GM12865 (cell line): ENCODE results near the gene KCND1.

Experiments
- DNase-seq: peaks from one replicate; pipeline ENCODE4 v3.0.0; 2010; ENCODE audit warnings: low read depth
- H3K4me3 ChIP-seq: 2 replicates; pipeline ENCODE4 v1.5.1; 2011; ENCODE audit warnings: mild to moderate bottlenecking, low read depth, low read length, control low read depth
- TF ChIP-seq, protein P1 (sequence below): IDR thresholded peaks from 2 replicates; pipeline ENCODE4 v1.5.1; 2011; ENCODE audit warnings: low read length, control low read depth, low read depth, inconsistent platforms; ENCODE audit not compliant: insufficient read depth; ENCODE audit errors: missing control alignments

KCND1 gene

DNA sequence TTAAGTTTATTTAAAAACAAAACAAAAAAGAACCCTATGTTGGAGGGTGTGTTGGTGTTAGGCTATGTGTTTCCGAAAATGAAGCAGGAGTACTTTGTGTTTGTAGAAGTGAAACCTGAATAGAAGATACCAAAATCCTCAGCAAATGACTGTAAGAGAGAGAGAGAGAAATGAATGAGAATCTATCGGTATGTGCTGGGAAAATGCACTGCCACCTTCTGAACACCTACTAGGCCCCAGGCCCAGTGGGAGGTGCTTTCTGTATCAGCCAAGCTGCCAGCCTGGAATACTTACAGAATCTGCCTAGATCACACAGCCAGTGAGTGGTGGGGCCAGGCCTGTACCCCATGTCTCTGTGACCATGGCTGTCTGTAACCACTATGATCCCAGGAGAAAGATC is 37.9 kb downstream of the KCND1 start:
- peak; percentile 65 for DNase-seq
- TF ChIP-seq, protein P1, sequence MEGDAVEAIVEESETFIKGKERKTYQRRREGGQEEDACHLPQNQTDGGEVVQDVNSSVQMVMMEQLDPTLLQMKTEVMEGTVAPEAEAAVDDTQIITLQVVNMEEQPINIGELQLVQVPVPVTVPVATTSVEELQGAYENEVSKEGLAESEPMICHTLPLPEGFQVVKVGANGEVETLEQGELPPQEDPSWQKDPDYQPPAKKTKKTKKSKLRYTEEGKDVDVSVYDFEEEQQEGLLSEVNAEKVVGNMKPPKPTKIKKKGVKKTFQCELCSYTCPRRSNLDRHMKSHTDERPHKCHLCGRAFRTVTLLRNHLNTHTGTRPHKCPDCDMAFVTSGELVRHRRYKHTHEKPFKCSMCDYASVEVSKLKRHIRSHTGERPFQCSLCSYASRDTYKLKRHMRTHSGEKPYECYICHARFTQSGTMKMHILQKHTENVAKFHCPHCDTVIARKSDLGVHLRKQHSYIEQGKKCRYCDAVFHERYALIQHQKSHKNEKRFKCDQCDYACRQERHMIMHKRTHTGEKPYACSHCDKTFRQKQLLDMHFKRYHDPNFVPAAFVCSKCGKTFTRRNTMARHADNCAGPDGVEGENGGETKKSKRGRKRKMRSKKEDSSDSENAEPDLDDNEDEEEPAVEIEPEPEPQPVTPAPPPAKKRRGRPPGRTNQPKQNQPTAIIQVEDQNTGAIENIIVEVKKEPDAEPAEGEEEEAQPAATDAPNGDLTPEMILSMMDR: no peak
- H3K4me3 ChIP-seq: peak overlapping the region; percentile 16

- TF ChIP-seq, protein P1: no peak
- no peak for DNase-seq
- H3K4me3 ChIP-seq: no peak overlapping the region
Observed at GRCh38 chrX:48927736-48928382, 43.8 kb downstream of the KCND1 start.

GRCh38 chrX:48927123-48927522 is 44.5 kb downstream of the KCND1 start:
- TF ChIP-seq, protein P1: no peak
- no peak for DNase-seq
- H3K4me3 ChIP-seq: no peak overlapping the region

GRCh38 chrX:48924270-48924669 is 47.4 kb downstream of the KCND1 start:
- no peak for DNase-seq
- TF ChIP-seq, protein P1: no peak
- no peak overlapping the region for H3K4me3 ChIP-seq

GRCh38 chrX:48923771-48924170 is 47.9 kb downstream of the KCND1 start:
- no peak overlapping the region for H3K4me3 ChIP-seq
- TF ChIP-seq, protein P1: no peak
- DNase-seq: no peak

- peak overlapping the region; percentile 80 for H3K4me3 ChIP-seq
- DNase-seq: no peak
- TF ChIP-seq, protein P1: no peak
Observed at GRCh38 chrX:48920718-48921104, 50.9 kb downstream of the KCND1 start.
